Measurements from ENCODE around the gene CEP55. TPM values are rescaled to one million over a fixed set of nuclear protein-coding genes. Genes with fewer than 3 reads are reported as not detected.
A peak's percentile ranks its signal among the peaks of the same experiment; 100 is the strongest.

The CEP55 gene
- polyA plus RNA-seq, 2 donors = 8.3 to 11.5 TPM

GRCh38 chr10:93458821-93459257 lies 37.6 kb upstream of the CEP55 start:
- H3K36me3 ChIP-seq (ENCODE audit: control insufficient read depth in 2 of 2, insufficient read depth in 2 of 2, low read length in 1 of 2) = peaks cover 0 to 4% of the 10 kb centered on the region in 2 donors
- H3K4me1 ChIP-seq (ENCODE audit: control insufficient read depth in 2 of 2, insufficient read depth in 2 of 2, low read length in 1 of 2) = peaks cover 0 to 6% of the 10 kb centered on the region in 2 donors
- WGBS, 2 donors = 17 to 21% methylated on average over 6 of the region's 6 CpGs
- no peaks in the 10 kb centered on the region for H3K27me3 ChIP-seq (ENCODE audit: control insufficient read depth in 1 of 2, insufficient read depth in 2 of 2, low read length in 2 of 2)
- H3K9me3 ChIP-seq (ENCODE audit: control insufficient read depth in 2 of 2, insufficient read depth in 1 of 2, low read depth in 1 of 2, low read length in 1 of 2) = no peaks in the 10 kb centered on the region
- peak overlapping the region; percentile 86 to 89 for H3K27ac ChIP-seq (ENCODE audit: low read depth in 2 of 2, low read length in 1 of 2)
- no peak overlapping the region for H3K4me3 ChIP-seq (ENCODE audit: low read depth in 1 of 2, low read length in 2 of 2)

- H3K27ac ChIP-seq (ENCODE audit: low read depth in 2 of 2, low read length in 1 of 2) = peak overlapping the region; percentile 83 to 86
- 36 to 64% methylated on average over 3 of the region's 3 CpGs for WGBS, 2 donors
- peaks cover 0 to 6% of the 10 kb centered on the region in 2 donors for H3K4me1 ChIP-seq (ENCODE audit: control insufficient read depth in 2 of 2, insufficient read depth in 2 of 2, low read length in 1 of 2)
- H3K9me3 ChIP-seq (ENCODE audit: control insufficient read depth in 2 of 2, insufficient read depth in 1 of 2, low read depth in 1 of 2, low read length in 1 of 2) = no peaks in the 10 kb centered on the region
- peaks cover 0 to 4% of the 10 kb centered on the region in 2 donors for H3K36me3 ChIP-seq (ENCODE audit: control insufficient read depth in 2 of 2, insufficient read depth in 2 of 2, low read length in 1 of 2)
- H3K27me3 ChIP-seq (ENCODE audit: control insufficient read depth in 1 of 2, insufficient read depth in 2 of 2, low read length in 2 of 2) = no peaks in the 10 kb centered on the region
- no peak overlapping the region for H3K4me3 ChIP-seq (ENCODE audit: low read depth in 1 of 2, low read length in 2 of 2)
These were observed 36.9 kb upstream of the CEP55 start for GRCh38 chr10:93459466-93459865.

- peaks cover 0 to 2% of the 10 kb centered on the region in 2 donors for H3K36me3 ChIP-seq (ENCODE audit: control insufficient read depth in 2 of 2, insufficient read depth in 2 of 2, low read length in 1 of 2)
- no peaks in the 10 kb centered on the region for H3K27me3 ChIP-seq (ENCODE audit: control insufficient read depth in 1 of 2, insufficient read depth in 2 of 2, low read length in 2 of 2)
- no peak overlapping the region for H3K4me3 ChIP-seq (ENCODE audit: low read depth in 1 of 2, low read length in 2 of 2)
- peak overlapping the region; percentile 82 to 86 for H3K27ac ChIP-seq (ENCODE audit: low read depth in 2 of 2, low read length in 1 of 2)
- peaks cover 0 to 10% of the 10 kb centered on the region in 2 donors for H3K4me1 ChIP-seq (ENCODE audit: control insufficient read depth in 2 of 2, insufficient read depth in 2 of 2, low read length in 1 of 2)
- 39 to 48% methylated on average over 4 of the region's 4 CpGs for WGBS, 2 donors
- no peaks in the 10 kb centered on the region for H3K9me3 ChIP-seq (ENCODE audit: control insufficient read depth in 2 of 2, insufficient read depth in 1 of 2, low read depth in 1 of 2, low read length in 1 of 2)
These were observed 35.2 kb upstream of the CEP55 start for GRCh38 chr10:93461109-93461806.

DNA sequence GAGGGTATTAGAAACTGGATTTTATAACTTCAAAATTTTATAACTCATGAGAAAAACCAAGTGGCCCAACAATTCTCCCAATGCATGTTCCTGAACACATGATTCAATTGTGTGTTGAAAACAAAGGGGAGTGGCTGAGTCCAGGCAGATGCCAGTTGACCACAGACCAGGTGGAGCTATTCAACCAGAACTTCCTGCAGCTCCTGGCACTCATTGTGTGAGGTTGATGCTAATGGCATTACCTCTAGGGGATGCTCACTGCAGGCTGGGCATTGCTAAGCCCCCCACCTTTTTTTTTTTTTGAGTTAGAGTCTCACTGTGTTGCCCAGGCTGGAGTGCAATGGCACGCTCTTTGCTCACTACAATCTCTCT lies 34.6 kb upstream of the CEP55 start:
- 82 to 100% methylated on average over 1 of the region's 1 CpG for whole genome bisulfite sequencing, 2 donors
- Histone ChIP-seq H3K36me3 (ENCODE audit: control insufficient read depth in 2 of 2, insufficient read depth in 2 of 2, low read length in 1 of 2) (no peaks in the 10 kb centered on the region), H3K4me1 (ENCODE audit: control insufficient read depth in 2 of 2, insufficient read depth in 2 of 2, low read length in 1 of 2) (peaks cover 0 to 15% of the 10 kb centered on the region in 2 donors), H3K27me3 (ENCODE audit: control insufficient read depth in 1 of 2, insufficient read depth in 2 of 2, low read length in 2 of 2) (no peaks in the 10 kb centered on the region), H3K9me3 (ENCODE audit: control insufficient read depth in 2 of 2, insufficient read depth in 1 of 2, low read depth in 1 of 2, low read length in 1 of 2) (no peaks in the 10 kb centered on the region), H3K27ac (ENCODE audit: low read depth in 2 of 2, low read length in 1 of 2) (peak overlapping the region; percentile 82 to 86), H3K4me3 (ENCODE audit: low read depth in 1 of 2, low read length in 2 of 2) (no peak overlapping the region)

DNA sequence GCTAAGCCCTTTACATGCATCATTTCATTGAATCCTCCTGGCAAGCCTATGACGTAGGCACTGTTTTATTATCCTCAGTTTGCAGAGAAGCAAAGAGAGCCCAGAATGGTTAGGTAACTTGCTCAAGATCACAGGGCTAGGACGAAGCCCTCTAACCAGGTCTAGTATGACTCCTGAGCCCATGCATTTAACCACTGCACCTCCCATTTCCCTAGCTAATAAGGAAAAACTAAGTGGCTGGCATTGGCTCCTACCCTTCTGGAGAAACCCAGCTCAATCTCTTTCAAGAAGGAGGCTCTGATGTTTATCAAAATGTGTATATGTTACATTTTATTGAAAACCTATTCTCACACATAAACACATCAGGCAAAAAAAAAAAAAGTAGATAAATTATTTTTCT lies 34.0 kb upstream of the CEP55 start:
- WGBS, 2 donors = 22 to 45% methylated on average over 2 of the region's 2 CpGs
- H3K27ac ChIP-seq (ENCODE audit: low read depth in 2 of 2, low read length in 1 of 2) = peak overlapping the region; percentile 82 to 86

DNA sequence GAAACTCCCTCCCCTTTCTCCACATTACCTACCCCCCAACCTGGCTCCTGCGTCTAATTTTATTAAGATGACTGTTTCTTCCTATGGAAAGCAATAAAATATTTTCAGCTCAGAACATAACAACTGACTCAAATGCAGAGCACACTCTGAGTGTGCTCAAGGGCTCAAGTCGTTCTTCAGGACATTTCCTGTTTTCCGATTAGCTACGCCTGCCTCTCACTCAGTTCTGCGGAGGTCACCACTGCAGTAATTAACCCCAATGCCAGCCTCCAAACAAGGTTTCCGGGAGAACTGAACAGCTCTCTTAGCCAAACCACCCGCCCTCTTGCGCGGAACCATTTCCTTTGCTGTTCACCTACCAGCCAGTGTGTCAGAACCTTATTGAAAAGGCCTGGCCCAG lies 33.5 kb upstream of the CEP55 start:
- H3K36me3 ChIP-seq (ENCODE audit: control insufficient read depth in 2 of 2, insufficient read depth in 2 of 2, low read length in 1 of 2) = no peaks in the 10 kb centered on the region
- H3K4me1 ChIP-seq (ENCODE audit: control insufficient read depth in 2 of 2, insufficient read depth in 2 of 2, low read length in 1 of 2) = peaks cover 0 to 16% of the 10 kb centered on the region in 2 donors
- H3K9me3 ChIP-seq (ENCODE audit: control insufficient read depth in 2 of 2, insufficient read depth in 1 of 2, low read depth in 1 of 2, low read length in 1 of 2) = no peaks in the 10 kb centered on the region
- H3K27ac ChIP-seq (ENCODE audit: low read depth in 2 of 2, low read length in 1 of 2) = peak overlapping the region; percentile 74 to 91
- H3K4me3 ChIP-seq (ENCODE audit: low read depth in 1 of 2, low read length in 2 of 2) = no peak overlapping the region
- H3K27me3 ChIP-seq (ENCODE audit: control insufficient read depth in 1 of 2, insufficient read depth in 2 of 2, low read length in 2 of 2) = no peaks in the 10 kb centered on the region
- 42 to 49% methylated on average over 9 of the region's 9 CpGs for WGBS, 2 donors

More for the DNA sequence above, 34.0 kb upstream of the CEP55 start:
- Histone ChIP-seq H3K9me3 (ENCODE audit: control insufficient read depth in 2 of 2, insufficient read depth in 1 of 2, low read depth in 1 of 2, low read length in 1 of 2) (no peaks in the 10 kb centered on the region), H3K27me3 (ENCODE audit: control insufficient read depth in 1 of 2, insufficient read depth in 2 of 2, low read length in 2 of 2) (no peaks in the 10 kb centered on the region), H3K4me3 (ENCODE audit: low read depth in 1 of 2, low read length in 2 of 2) (no peak overlapping the region), H3K4me1 (ENCODE audit: control insufficient read depth in 2 of 2, insufficient read depth in 2 of 2, low read length in 1 of 2) (peaks cover 0 to 16% of the 10 kb centered on the region in 2 donors), H3K36me3 (ENCODE audit: control insufficient read depth in 2 of 2, insufficient read depth in 2 of 2, low read length in 1 of 2) (no peaks in the 10 kb centered on the region)

GRCh38 chr10:93463723-93464476 lies 32.5 kb upstream of the CEP55 start:
- H3K36me3 ChIP-seq (ENCODE audit: control insufficient read depth in 2 of 2, insufficient read depth in 2 of 2, low read length in 1 of 2) = no peaks in the 10 kb centered on the region
- H3K27ac ChIP-seq (ENCODE audit: low read depth in 2 of 2, low read length in 1 of 2) = peak overlapping the region; percentile 91 to 98
- H3K27me3 ChIP-seq (ENCODE audit: control insufficient read depth in 1 of 2, insufficient read depth in 2 of 2, low read length in 2 of 2) = no peaks in the 10 kb centered on the region
- peak overlapping the region in 1 of 2 donors; percentile 3 for H3K4me3 ChIP-seq (ENCODE audit: low read depth in 1 of 2, low read length in 2 of 2)
- 48 to 52% methylated on average over 6 of the region's 6 CpGs for WGBS, 2 donors
- no peaks in the 10 kb centered on the region for H3K9me3 ChIP-seq (ENCODE audit: control insufficient read depth in 2 of 2, insufficient read depth in 1 of 2, low read depth in 1 of 2, low read length in 1 of 2)
- peaks cover 0 to 16% of the 10 kb centered on the region in 2 donors for H3K4me1 ChIP-seq (ENCODE audit: control insufficient read depth in 2 of 2, insufficient read depth in 2 of 2, low read length in 1 of 2)

GRCh38 chr10:93464776-93465388 lies 31.5 kb upstream of the CEP55 start:
- Histone ChIP-seq H3K9me3 (ENCODE audit: control insufficient read depth in 2 of 2, insufficient read depth in 1 of 2, low read depth in 1 of 2, low read length in 1 of 2) (no peaks in the 10 kb centered on the region), H3K27ac (ENCODE audit: low read depth in 2 of 2, low read length in 1 of 2) (peak overlapping the region; percentile 89 to 98), H3K36me3 (ENCODE audit: control insufficient read depth in 2 of 2, insufficient read depth in 2 of 2, low read length in 1 of 2) (no peaks in the 10 kb centered on the region), H3K27me3 (ENCODE audit: control insufficient read depth in 1 of 2, insufficient read depth in 2 of 2, low read length in 2 of 2) (no peaks in the 10 kb centered on the region), H3K4me3 (ENCODE audit: low read depth in 1 of 2, low read length in 2 of 2) (no peak overlapping the region), H3K4me1 (ENCODE audit: control insufficient read depth in 2 of 2, insufficient read depth in 2 of 2, low read length in 1 of 2) (peaks cover 0 to 20% of the 10 kb centered on the region in 2 donors)
- WGBS, 2 donors = 70 to 73% methylated on average over 5 of the region's 5 CpGs

DNA sequence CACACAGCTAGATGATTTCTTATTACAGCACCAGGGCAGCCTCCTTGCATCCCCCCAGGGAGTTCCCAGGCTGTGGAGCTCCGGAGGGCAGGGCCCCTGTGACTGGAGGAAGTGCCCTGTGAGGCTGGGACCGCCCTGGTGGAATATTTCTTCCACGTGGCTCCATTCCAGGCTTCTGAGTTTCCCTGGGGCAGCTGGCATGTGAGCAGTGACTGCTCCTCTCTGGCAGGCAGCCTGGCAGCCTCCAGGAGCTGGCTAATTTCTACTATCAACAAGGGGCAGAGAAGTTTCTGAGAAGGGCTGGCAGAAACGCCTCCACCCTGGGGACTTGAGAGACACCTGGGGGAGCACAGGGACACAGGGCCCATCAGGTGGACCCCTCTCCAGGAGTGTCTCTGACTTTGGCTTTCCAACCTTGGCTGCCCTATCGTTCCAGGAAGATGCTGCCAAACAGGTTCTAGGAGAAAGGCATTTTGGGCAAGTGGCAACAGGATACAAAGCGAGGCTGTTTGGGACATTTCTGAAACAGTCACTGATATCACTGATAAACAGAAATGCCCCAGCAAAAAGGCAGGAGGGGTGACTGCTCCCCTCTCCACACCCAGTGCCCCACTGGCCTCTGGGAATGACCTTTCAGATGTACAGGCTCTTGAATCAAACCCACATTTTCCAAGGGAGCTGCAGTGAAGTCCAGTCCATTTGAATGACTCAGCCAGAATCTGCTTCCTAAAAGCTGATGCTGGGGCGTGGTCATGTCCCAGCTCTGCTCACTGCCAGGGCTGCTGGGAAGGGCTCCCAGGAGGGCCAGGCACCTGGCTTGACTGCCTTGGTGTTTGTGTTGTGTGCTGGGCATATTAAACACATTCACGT lies 30.4 kb upstream of the CEP55 start:
- Histone ChIP-seq H3K4me1 (ENCODE audit: control insufficient read depth in 2 of 2, insufficient read depth in 2 of 2, low read length in 1 of 2) (peaks cover 0 to 20% of the 10 kb centered on the region in 2 donors), H3K36me3 (ENCODE audit: control insufficient read depth in 2 of 2, insufficient read depth in 2 of 2, low read length in 1 of 2) (no peaks in the 10 kb centered on the region), H3K4me3 (ENCODE audit: low read depth in 1 of 2, low read length in 2 of 2) (no peak overlapping the region), H3K27me3 (ENCODE audit: control insufficient read depth in 1 of 2, insufficient read depth in 2 of 2, low read length in 2 of 2) (no peaks in the 10 kb centered on the region), H3K9me3 (ENCODE audit: control insufficient read depth in 2 of 2, insufficient read depth in 1 of 2, low read depth in 1 of 2, low read length in 1 of 2) (no peaks in the 10 kb centered on the region), H3K27ac (ENCODE audit: low read depth in 2 of 2, low read length in 1 of 2) (peak overlapping the region; percentile 98 to 99)
- 19% methylated on average over 8 of the region's 8 CpGs for WGBS, 2 donors
